OCI-LY3 (cell line): ENCODE measurements around the gene NEUROG3.

Experiments
- H2AFZ ChIP-seq: fragments of 200-600, 300-600 bp; shearing (Covaris generic); 2 replicates; pipeline ENCODE4 v1.6.0; 2014; ENCODE audit warnings: antibody characterized with exemption, low read depth, low read length
- H3K27ac ChIP-seq: fragments of 200-600, 300-600 bp; sonication (generic); 2 replicates; pipeline ENCODE4 v1.5.1; 2014; ENCODE audit warnings: mild to moderate bottlenecking, low read length, moderate library complexity, mixed read lengths
- H3K27me3 ChIP-seq: fragments of 200-600, 300-600 bp; sonication (generic); 2 replicates; pipeline ENCODE4 v1.6.1; 2014; ENCODE audit warnings: low read depth, low read length, mixed read lengths
- H3K36me3 ChIP-seq: fragments of 200-600, 300-600 bp; sonication (generic); replicated peaks from 2 replicates; pipeline ENCODE3; 2014; ENCODE audit warnings: low read depth, low read length, mixed read lengths
- H3K4me1 ChIP-seq: fragments of 300-600, 200-600 bp; sonication (generic); 2 replicates; pipeline ENCODE4 v1.6.1; 2014; ENCODE audit warnings: low read length, mixed read lengths
- H3K4me2 ChIP-seq: fragments of 200-600, 300-600 bp; sonication (generic); 2 replicates; pipeline ENCODE4 v1.6.1; 2014; ENCODE audit warnings: low read length, mixed read lengths
- H3K4me3 ChIP-seq: fragments of 300-600, 200-600 bp; sonication (generic); 2 replicates; pipeline ENCODE4 v1.5.1; 2014; ENCODE audit warnings: antibody characterized with exemption, mild to moderate bottlenecking, low read length, moderate library complexity
- H3K79me2 ChIP-seq: fragments of 300-600, 200-600 bp; shearing (Covaris generic); 2 replicates; pipeline ENCODE4 v1.6.1; 2014; ENCODE audit warnings: mild to moderate bottlenecking, low read length, mixed read lengths
- H3K9ac ChIP-seq: fragments of 300-600, 200-600 bp; shearing (Covaris generic); 2 replicates; pipeline ENCODE4 v1.6.0; 2014; ENCODE audit warnings: mild to moderate bottlenecking, low read length, moderate library complexity
- H3K9me3 ChIP-seq: fragments of 200-600, 300-600 bp; shearing (Covaris generic); 2 replicates; pipeline ENCODE4 v1.6.1; 2014; ENCODE audit warnings: low read length, mixed read lengths; ENCODE audit not compliant: insufficient read depth
- H4K20me1 ChIP-seq: fragments of 200-600, 300-600 bp; sonication (generic); 2 replicates; pipeline ENCODE4 v1.6.1; 2016; ENCODE audit warnings: low read length, mixed read lengths; ENCODE audit not compliant: insufficient read depth
- EZH2phosphoT487 ChIP-seq: fragments of 200-600 bp; shearing (Covaris generic); IDR thresholded peaks from 2 replicates; pipeline ENCODE4 v1.6.1; 2018; ENCODE audit warnings: antibody characterized with exemption, mixed run types, low read depth
- TF ChIP-seq, protein P1 (sequence below): fragments of 200-600, 300-600 bp; sonication (generic); IDR thresholded peaks from 2 replicates; pipeline ENCODE4 v1.5.1; 2014; ENCODE audit warnings: antibody characterized with exemption, low read length, low read depth

NEUROG3 gene

DNA sequence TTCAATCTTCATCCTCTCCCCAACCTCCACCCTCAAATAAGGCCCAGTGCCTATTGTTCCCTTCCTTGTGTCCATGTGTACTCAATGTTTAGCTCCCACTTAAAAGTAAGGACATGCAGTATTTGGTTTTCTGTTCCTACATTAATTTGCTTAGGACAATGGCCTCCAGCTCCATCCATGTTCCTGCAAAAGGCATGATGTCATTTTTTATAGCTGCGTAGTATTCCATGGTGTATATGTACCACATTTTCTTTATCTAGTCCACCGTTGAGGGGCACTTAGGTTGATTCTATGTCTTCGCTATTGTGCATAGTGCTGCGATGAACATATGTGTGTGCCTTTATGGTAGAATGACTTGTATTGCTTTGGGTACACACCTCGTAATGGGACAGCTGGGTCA is 7.2 kb upstream of the NEUROG3 start:
- Histone ChIP-seq H3K79me2 (no peaks in the 10 kb centered on the region), H3K9me3 (no peaks in the 10 kb centered on the region), H3K27me3 (no peaks in the 10 kb centered on the region), H4K20me1 (no peaks in the 10 kb centered on the region), H3K9ac (no peak overlapping the region), H3K4me2 (no peak overlapping the region), H3K4me1 (peaks cover 9% of the 10 kb centered on the region), H3K4me3 (no peak overlapping the region), H2AFZ (no peak overlapping the region), H3K27ac (no peak overlapping the region), H3K36me3 (no peaks in the 10 kb centered on the region)
- TF ChIP-seq, protein P1, sequence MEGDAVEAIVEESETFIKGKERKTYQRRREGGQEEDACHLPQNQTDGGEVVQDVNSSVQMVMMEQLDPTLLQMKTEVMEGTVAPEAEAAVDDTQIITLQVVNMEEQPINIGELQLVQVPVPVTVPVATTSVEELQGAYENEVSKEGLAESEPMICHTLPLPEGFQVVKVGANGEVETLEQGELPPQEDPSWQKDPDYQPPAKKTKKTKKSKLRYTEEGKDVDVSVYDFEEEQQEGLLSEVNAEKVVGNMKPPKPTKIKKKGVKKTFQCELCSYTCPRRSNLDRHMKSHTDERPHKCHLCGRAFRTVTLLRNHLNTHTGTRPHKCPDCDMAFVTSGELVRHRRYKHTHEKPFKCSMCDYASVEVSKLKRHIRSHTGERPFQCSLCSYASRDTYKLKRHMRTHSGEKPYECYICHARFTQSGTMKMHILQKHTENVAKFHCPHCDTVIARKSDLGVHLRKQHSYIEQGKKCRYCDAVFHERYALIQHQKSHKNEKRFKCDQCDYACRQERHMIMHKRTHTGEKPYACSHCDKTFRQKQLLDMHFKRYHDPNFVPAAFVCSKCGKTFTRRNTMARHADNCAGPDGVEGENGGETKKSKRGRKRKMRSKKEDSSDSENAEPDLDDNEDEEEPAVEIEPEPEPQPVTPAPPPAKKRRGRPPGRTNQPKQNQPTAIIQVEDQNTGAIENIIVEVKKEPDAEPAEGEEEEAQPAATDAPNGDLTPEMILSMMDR: no peak
- no peak for TF ChIP-seq EZH2phosphoT487

GRCh38 chr10:69579464-69580060 is 6.3 kb upstream of the NEUROG3 start:
- no peak overlapping the region for H3K27ac ChIP-seq
- H3K4me3 ChIP-seq: no peak overlapping the region
- no peaks in the 10 kb centered on the region for H3K9me3 ChIP-seq
- H3K79me2 ChIP-seq: no peaks in the 10 kb centered on the region
- H2AFZ ChIP-seq: no peak overlapping the region
- TF ChIP-seq, protein P1: no peak
- no peak for TF ChIP-seq EZH2phosphoT487
- H3K4me1 ChIP-seq: peaks cover 9% of the 10 kb centered on the region
- H3K9ac ChIP-seq: no peak overlapping the region
- no peaks in the 10 kb centered on the region for H4K20me1 ChIP-seq
- no peaks in the 10 kb centered on the region for H3K27me3 ChIP-seq
- no peaks in the 10 kb centered on the region for H3K36me3 ChIP-seq
- H3K4me2 ChIP-seq: no peak overlapping the region

GRCh38 chr10:69578508-69578991 is 5.3 kb upstream of the NEUROG3 start:
- no peak for TF ChIP-seq EZH2phosphoT487
- TF ChIP-seq, protein P1: no peak
- no peak overlapping the region for H3K4me3 ChIP-seq
- no peaks in the 10 kb centered on the region for H3K36me3 ChIP-seq
- H3K9ac ChIP-seq: no peak overlapping the region
- no peaks in the 10 kb centered on the region for H4K20me1 ChIP-seq
- no peak overlapping the region for H2AFZ ChIP-seq
- no peaks in the 10 kb centered on the region for H3K79me2 ChIP-seq
- no peaks in the 10 kb centered on the region for H3K27me3 ChIP-seq
- H3K9me3 ChIP-seq: no peaks in the 10 kb centered on the region
- H3K4me2 ChIP-seq: no peak overlapping the region
- H3K27ac ChIP-seq: no peak overlapping the region
- peaks cover 17% of the 10 kb centered on the region for H3K4me1 ChIP-seq

- Histone ChIP-seq H3K4me3 (no peak overlapping the region), H3K27me3 (no peaks in the 10 kb centered on the region)
Observed at GRCh38 chr10:69577268-69578232, 4.3 kb upstream of the NEUROG3 start.

More at GRCh38 chr10:69577268-69578232, 4.3 kb upstream of the NEUROG3 start:
- Histone ChIP-seq H2AFZ (no peak overlapping the region), H3K27ac (no peak overlapping the region), H3K4me1 (peaks cover 19% of the 10 kb centered on the region), H3K4me2 (no peak overlapping the region), H3K9ac (no peak overlapping the region), H3K79me2 (no peaks in the 10 kb centered on the region), H4K20me1 (no peaks in the 10 kb centered on the region), H3K9me3 (no peaks in the 10 kb centered on the region), H3K36me3 (no peaks in the 10 kb centered on the region)
- no peak for TF ChIP-seq EZH2phosphoT487
- TF ChIP-seq, protein P1: no peak
